K562 (cell line): ENCODE measurements around the gene CBFA2T3. TPM values are rescaled to one million over a fixed set of nuclear protein-coding genes. Genes with fewer than 3 reads are reported as not detected.

ENCODE experiments used
- ATAC-seq: fragments of 200-7000 bp; cut with Tn5 transposase; 3 replicates; pipeline ENCODE4 v1.9.1; 2020; ENCODE audit warnings: moderate library complexity
- BruUV-seq: library from RNA; stranded (reverse); fragments of 400-500 nt; replicated peaks from 2 replicates; lab custom pipeline; 2021; lab: Mats Ljungman, UMichigan
- CTCF ChIA-PET: fragments of 300-600 bp; formaldehyde crosslinking; extraction: SDS; loops from one replicate; lab custom pipeline; 2021; ENCODE audit warnings: low intra/inter-chr PET ratio; lab: Yijun Ruan, JAX
- POLR2A ChIA-PET: fragments of 300-600, 350-650 bp; sonication (Branson Sonifier 250); formaldehyde crosslinking; extraction: SDS; loops from one replicate; lab custom pipeline; 2021; ENCODE audit warnings: antibody characterized with exemption, inconsistent platforms; lab: Yijun Ruan, JAX
- DNase-seq, 4 experiments: peaks; one replicate each; pipeline versions ENCODE4 v3.0.0 to v3.0.0-alpha.2; 2011 to 2018; ENCODE audit warnings: low spot score in 3 of 4, mixed read lengths in 3 of 4; ENCODE audit errors: extremely low read depth in 1 of 4
- FAIRE-seq: peaks from 2 replicates; lab custom pipeline; 2011; peaks lifted over from hg19 to GRCh38; lab: Jason Lieb, UNC
- H2AFZ ChIP-seq: 2 replicates; pipeline ENCODE4 v1.6.0; 2011; ENCODE audit warnings: low read depth, low read length, control low read depth, inconsistent platforms
- H3K27ac ChIP-seq: fragments of 200-600 bp; 3 replicates; pipeline ENCODE4 v1.8.0; 2011; ENCODE audit warnings: low read depth, mild to moderate bottlenecking, control low read depth, inconsistent platforms, low read length, moderate library complexity, mixed read lengths; ENCODE audit errors: extremely low read depth
- H3K27me3 ChIP-seq, 2 experiments: fragments of 300-600 bp in 1 of 2; 2 replicates in 1 of 2; 3 replicates in 1 of 2; pipeline versions ENCODE4 v1.6.0 to v1.8.0; 2011; ENCODE audit warnings: inconsistent platforms in 2 of 2, low read length in 2 of 2, mild to moderate bottlenecking in 1 of 2, mixed read lengths in 1 of 2, moderate library complexity in 1 of 2; ENCODE audit not compliant: control insufficient read depth in 2 of 2, insufficient read depth in 2 of 2
- H3K36me3 ChIP-seq: fragments of 300-600 bp; 3 replicates; pipeline ENCODE4 v1.8.0; 2011; ENCODE audit warnings: mild to moderate bottlenecking, low read length, inconsistent platforms; ENCODE audit not compliant: control insufficient read depth, insufficient read depth
- H3K4me1 ChIP-seq, 2 experiments: fragments of 200-600 bp in 1 of 2; replicated peaks in 1 of 2; 2 replicates in 1 of 2; 3 replicates in 1 of 2; pipeline versions ENCODE4 v1.5.1 to v1.8.0; 2011; ENCODE audit warnings: inconsistent platforms in 2 of 2, low read length in 2 of 2, mild to moderate bottlenecking in 1 of 2, mixed read lengths in 1 of 2, moderate library complexity in 1 of 2; ENCODE audit not compliant: control insufficient read depth in 2 of 2, insufficient read depth in 2 of 2
- H3K4me2 ChIP-seq: 2 replicates; pipeline ENCODE4 v1.6.1; 2011; ENCODE audit warnings: low read length, control low read depth, inconsistent platforms, mixed read lengths; ENCODE audit not compliant: insufficient read depth
- H3K4me3 ChIP-seq: fragments of 200-600 bp; sonication (generic), shearing (Covaris generic); 2 replicates; pipeline ENCODE4 v1.5.1; 2016; ENCODE audit warnings: control low read depth, inconsistent platforms
- H3K79me2 ChIP-seq: fragments of 200-600 bp; 3 replicates; pipeline ENCODE4 v1.8.0; 2011; ENCODE audit warnings: low read length, inconsistent platforms; ENCODE audit not compliant: control insufficient read depth, insufficient read depth
- H3K9ac ChIP-seq, 2 experiments: 2 replicates each; pipeline versions ENCODE4 v1.6.0 to v1.6.1; 2011; ENCODE audit warnings: low read depth in 2 of 2, low read length in 2 of 2, control low read depth in 1 of 2, inconsistent platforms in 1 of 2, mild to moderate bottlenecking in 1 of 2, mixed read lengths in 1 of 2; ENCODE audit not compliant: insufficient read depth in 1 of 2
- H3K9me1 ChIP-seq: one replicate; pipeline ENCODE4 v1.6.0; 2011; ENCODE audit warnings: inconsistent platforms, mild to moderate bottlenecking, low read length, moderate library complexity; ENCODE audit not compliant: control insufficient read depth, insufficient read depth
- H3K9me3 ChIP-seq: replicated peaks from 2 replicates; pipeline ENCODE4 v1.5.1; 2011; ENCODE audit warnings: low read depth, low read length, inconsistent platforms; ENCODE audit not compliant: control insufficient read depth, insufficient read depth
- H4K20me1 ChIP-seq: replicated peaks from 2 replicates; pipeline ENCODE4 v1.6.1; 2011; ENCODE audit warnings: low read length, inconsistent platforms, mixed read lengths; ENCODE audit not compliant: control insufficient read depth, insufficient read depth
- ESRRA ChIP-seq: fragments of 450-650 bp; IDR thresholded peaks from 2 replicates; pipeline ENCODE4 v1.6.1; 2014; ENCODE audit warnings: low read depth, mild to moderate bottlenecking, moderate library complexity, borderline replicate concordance
- HIVEP1 ChIP-seq: fragments of 250-450 bp; sonication (Bioruptor Pico); IDR thresholded peaks from 2 replicates; pipeline ENCODE4 v1.4.0; 2020; ENCODE audit warnings: mild to moderate bottlenecking
- KDM1A ChIP-seq, 2 experiments: fragments of 450-650 bp; IDR thresholded peaks; 2 replicates each; pipeline ENCODE4 v1.6.1; 2016; ENCODE audit warnings: mild to moderate bottlenecking in 2 of 2
- NFIX ChIP-seq: fragments of 250-450 bp; sonication (Bioruptor Pico); IDR thresholded peaks from 2 replicates; pipeline ENCODE4 v1.4.0; 2020; ENCODE audit warnings: low read depth, mild to moderate bottlenecking, moderate library complexity
- POLR2G ChIP-seq: fragments of 200-400 bp; formaldehyde crosslinking; IDR thresholded peaks from 2 replicates; pipeline ENCODE4 v1.6.1; 2017; ENCODE audit warnings: low read depth, mild to moderate bottlenecking, antibody characterized with exemption, low read length, moderate library complexity
- USF1 ChIP-seq: sonication (generic); formaldehyde crosslinking; IDR thresholded peaks from 2 replicates; pipeline ENCODE4 v1.9.0; 2022; ENCODE audit warnings: mild to moderate bottlenecking, missing genetic modification reagents
- ZNF76 ChIP-seq: fragments of 250-450 bp; sonication (Bioruptor Pico); IDR thresholded peaks from 2 replicates; pipeline ENCODE4 v1.4.0; 2020; ENCODE audit warnings: mild to moderate bottlenecking, moderate library complexity, borderline replicate concordance
- WGBS: fragments of 100-300 bp; shearing (Covaris generic); methylation state at CpG from one replicate; pipeline ENCODE4 v1.1.6; 2016; ENCODE audit warnings: low coverage, mixed read lengths; ENCODE audit not compliant: insufficient coverage; ENCODE audit errors: missing lambda C conversion rate; 5-methylcytosine and 5-hydroxymethylcytosine counted together
- in situ Hi-C: fragments of 300-500 bp; cut with MboI; formaldehyde crosslinking; loops from 4 replicates; pipeline ENCODE4 v1.15.0; 2018; ENCODE audit warnings: inconsistent platforms, mixed read lengths
- intact Hi-C: fragments of 100-400 bp; cut with micrococcal nuclease; formaldehyde crosslinking; loops from 2 replicates; pipeline ENCODE4 v1.14.2; 2022
- polyA plus RNA-seq, 8 experiments: library from polyadenylated mRNA; depleted of rRNA in 4 of 8; stranded (reverse) in 5 of 8; unstranded in 3 of 8; fragments of >200 nt; fragmentation: Nextera tagmentation in 2 of 8; fragmentation: Illumina TruSeq in 1 of 8; extraction: Ambion mirVana in 2 of 8; extraction: Trizol in 1 of 8; gene quantifications; 2 replicates each; pipeline versions ENCODE4 v1.2.1 to v1.2.3, GENCODE V29; 2011 to 2014; ENCODE audit warnings: inconsistent platforms in 1 of 8, missing spikeins in 1 of 8
- total RNA-seq, 7 experiments: library from RNA; depleted of rRNA in 6 of 7; stranded (reverse); fragments of >200 nt in 6 of 7; fragmentation: Illumina TruSeq in 2 of 7; extraction: Trizol in 2 of 7; gene quantifications; 2 replicates each; pipeline versions ENCODE4 v1.2.1 to v1.2.3, GENCODE V29; 2011 to 2021; ENCODE audit warnings: low replicate concordance in 1 of 7
- TF ChIP-seq, protein P1 (sequence below), 2 experiments: fragments of 450-650 bp in 1 of 2; IDR thresholded peaks; 2 replicates each; pipeline ENCODE4 v1.6.1; 2011 to 2017; ENCODE audit warnings: low read depth in 2 of 2, antibody characterized with exemption in 1 of 2, borderline replicate concordance in 1 of 2, low read length in 1 of 2, mild to moderate bottlenecking in 1 of 2, mixed read lengths in 1 of 2; ENCODE audit not compliant: control insufficient read depth in 1 of 2

The CBFA2T3 gene
- total and polyA plus RNA-seq, 9 of the 15 experiments (the other 6 are each of a cell fraction or from before 2014, with no cell fraction given), result 2.3 to 145 (median 6.7) TPM

DNA sequence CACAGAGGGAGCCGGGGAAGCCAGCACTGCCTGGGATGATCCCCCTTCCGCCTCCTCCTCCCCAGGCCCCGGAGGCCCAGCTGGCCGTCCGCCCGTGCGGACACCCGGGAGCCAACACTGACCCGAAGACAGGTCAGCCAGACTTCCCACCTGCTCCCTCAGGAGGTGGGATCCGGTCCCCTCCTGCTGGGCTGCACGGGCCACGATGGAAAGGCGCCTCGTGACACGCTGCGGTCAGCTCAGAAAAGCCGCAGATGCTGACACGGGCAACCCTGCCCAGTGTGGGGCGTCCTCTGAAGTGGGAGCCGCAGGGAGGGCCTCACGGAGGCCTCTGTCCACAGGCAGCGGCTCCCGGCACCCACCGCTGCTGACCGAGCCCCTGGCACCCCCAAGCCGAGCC, 49.3 kb downstream of the CBFA2T3 start:
- ATAC-seq (no peak), DNase-seq (no peak), FAIRE-seq (no peak)
- Histone ChIP-seq H3K79me2 (peaks cover 98% of the 10 kb centered on the region), H4K20me1 (peaks cover 46% of the 10 kb centered on the region), H3K4me2 (no peak overlapping the region), H2AFZ (no peak overlapping the region), H3K9me3 (no peaks in the 10 kb centered on the region), H3K9me1 (peaks cover 11% of the 10 kb centered on the region), H3K9ac (no peak overlapping the region; a peak in 1 of 4 replicates), H3K27me3 (no peaks in the 10 kb centered on the region), H3K36me3 (peaks cover 83% of the 10 kb centered on the region; the same call in 2 of the 3 replicates), H3K4me1 (peaks cover 0 to 73% of the 10 kb centered on the region in 2 experiments; a peak in 3 of 5 replicates), H3K27ac (no peak overlapping the region), H3K4me3 (no peak overlapping the region)
- BruUV-seq, result no TSS peak
- ChIA-PET POLR2A (no interaction called here), CTCF (no interaction called here)
- intact Hi-C loops, result no loop called here
- TF ChIP-seq NFIX (CRISPR knock-in tag) (no peak), ZNF76 (no peak), KDM1A (IDR thresholded peaks at IDR 0.05) (no peak), USF1 (CRISPR knock-in tag) (no peak), ESRRA (no peak), HIVEP1 (CRISPR knock-in tag) (no peak), POLR2G (peak; percentile 42; the same call in 1 of the 2 replicates)
- TF ChIP-seq, protein P1, sequence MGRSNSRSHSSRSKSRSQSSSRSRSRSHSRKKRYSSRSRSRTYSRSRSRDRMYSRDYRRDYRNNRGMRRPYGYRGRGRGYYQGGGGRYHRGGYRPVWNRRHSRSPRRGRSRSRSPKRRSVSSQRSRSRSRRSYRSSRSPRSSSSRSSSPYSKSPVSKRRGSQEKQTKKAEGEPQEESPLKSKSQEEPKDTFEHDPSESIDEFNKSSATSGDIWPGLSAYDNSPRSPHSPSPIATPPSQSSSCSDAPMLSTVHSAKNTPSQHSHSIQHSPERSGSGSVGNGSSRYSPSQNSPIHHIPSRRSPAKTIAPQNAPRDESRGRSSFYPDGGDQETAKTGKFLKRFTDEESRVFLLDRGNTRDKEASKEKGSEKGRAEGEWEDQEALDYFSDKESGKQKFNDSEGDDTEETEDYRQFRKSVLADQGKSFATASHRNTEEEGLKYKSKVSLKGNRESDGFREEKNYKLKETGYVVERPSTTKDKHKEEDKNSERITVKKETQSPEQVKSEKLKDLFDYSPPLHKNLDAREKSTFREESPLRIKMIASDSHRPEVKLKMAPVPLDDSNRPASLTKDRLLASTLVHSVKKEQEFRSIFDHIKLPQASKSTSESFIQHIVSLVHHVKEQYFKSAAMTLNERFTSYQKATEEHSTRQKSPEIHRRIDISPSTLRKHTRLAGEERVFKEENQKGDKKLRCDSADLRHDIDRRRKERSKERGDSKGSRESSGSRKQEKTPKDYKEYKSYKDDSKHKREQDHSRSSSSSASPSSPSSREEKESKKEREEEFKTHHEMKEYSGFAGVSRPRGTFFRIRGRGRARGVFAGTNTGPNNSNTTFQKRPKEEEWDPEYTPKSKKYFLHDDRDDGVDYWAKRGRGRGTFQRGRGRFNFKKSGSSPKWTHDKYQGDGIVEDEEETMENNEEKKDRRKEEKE (IDR thresholded peaks at IDR 0.05; ENCODE audit: borderline replicate concordance in 1 of 2, control insufficient read depth in 1 of 2, low read depth in 2 of 2, low read length in 1 of 2), result no peak
- in situ Hi-C loops, result no loop called here
- WGBS, result 97% methylated on average over 17 of the region's 26 CpGs
